GM12891 (cell line): Measurements from ENCODE around the gene RMND5A.

Experiments
- DNase-seq: peaks from one replicate; pipeline ENCODE4 v3.0.0; 2011; ENCODE audit warnings: low spot score; ENCODE audit not compliant: insufficient read length
- FAIRE-seq: peaks from 2 replicates; lab custom pipeline; 2011; peaks lifted over from hg19 to GRCh38; lab: Jason Lieb, UNC
- PAX5 ChIP-seq: IDR thresholded peaks from 2 replicates; pipeline ENCODE4 v1.6.1; 2011; ENCODE audit warnings: low read length, moderate library complexity, mild to moderate bottlenecking; ENCODE audit not compliant: insufficient read depth, severe bottlenecking
- POLR2A ChIP-seq: IDR thresholded peaks from 2 replicates; pipeline ENCODE4 v1.6.1; 2011; ENCODE audit warnings: low read depth, low read length, control low read depth
- POLR2AphosphoS5 ChIP-seq: IDR thresholded peaks from 2 replicates; pipeline ENCODE4 v1.6.1; 2011; ENCODE audit warnings: low read depth, low read length, control low read depth
- POU2F2 ChIP-seq: IDR thresholded peaks from 2 replicates; pipeline ENCODE4 v1.6.1; 2011; ENCODE audit warnings: low read depth, mild to moderate bottlenecking, control low read depth, low read length, moderate library complexity
- SPI1 ChIP-seq: IDR thresholded peaks from 2 replicates; pipeline ENCODE4 v1.6.1; 2011; ENCODE audit warnings: low read depth, low read length, control low read depth
- TAF1 ChIP-seq: IDR thresholded peaks from 2 replicates; pipeline ENCODE4 v1.6.1; 2011; ENCODE audit warnings: low read depth, low read length, control low read depth

RMND5A gene

DNA sequence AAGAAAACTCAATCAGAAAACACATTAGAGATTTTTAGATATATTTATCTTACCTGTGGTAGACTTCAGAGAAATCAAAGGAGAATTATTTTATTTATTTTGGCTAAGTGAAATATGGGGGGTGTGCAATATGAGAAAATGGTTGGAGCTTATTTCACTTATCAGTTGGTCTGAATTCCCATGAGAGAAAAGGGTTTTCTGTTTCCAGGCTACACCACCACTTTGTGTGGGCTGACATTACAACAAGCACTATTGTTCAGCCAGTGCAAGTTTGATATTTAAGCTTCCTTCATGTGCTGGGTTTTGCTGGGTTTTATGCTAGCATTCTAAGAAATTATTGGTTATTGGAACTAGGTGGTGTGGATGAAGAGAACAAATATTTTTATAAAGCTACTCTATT lies 33.5 kb downstream of the RMND5A start:
- FAIRE-seq = no peak
- TF ChIP-seq PAX5 = no peak
- TF ChIP-seq POLR2A = no peak
- no peak for TF ChIP-seq TAF1
- no peak for TF ChIP-seq POU2F2
- TF ChIP-seq SPI1 = no peak
- TF ChIP-seq POLR2AphosphoS5 = no peak
- no peak for DNase-seq

DNA sequence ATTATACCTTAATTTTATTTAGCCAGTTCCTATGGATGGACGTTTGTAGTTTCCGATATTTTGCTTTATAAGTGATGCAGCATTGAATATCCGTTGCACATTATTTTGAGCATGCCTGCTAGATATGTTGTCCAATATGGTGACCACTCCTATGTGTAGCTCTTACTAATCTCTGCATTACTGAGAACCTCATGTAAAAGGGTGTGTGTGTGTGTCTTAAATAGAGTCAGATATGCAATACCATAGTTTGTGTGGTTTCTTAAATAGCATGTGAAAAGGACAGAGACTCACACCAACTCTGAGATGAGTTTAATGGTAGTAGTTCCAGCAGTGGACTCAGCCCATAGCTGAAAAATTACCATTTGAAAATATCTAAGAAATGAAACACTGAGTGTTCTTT lies 38.3 kb downstream of the RMND5A start:
- no peak for TF ChIP-seq SPI1
- TF ChIP-seq TAF1 = no peak
- TF ChIP-seq POU2F2 = no peak
- TF ChIP-seq POLR2AphosphoS5 = no peak
- no peak for TF ChIP-seq POLR2A
- no peak for TF ChIP-seq PAX5
- FAIRE-seq (no peak), DNase-seq (no peak)

DNA sequence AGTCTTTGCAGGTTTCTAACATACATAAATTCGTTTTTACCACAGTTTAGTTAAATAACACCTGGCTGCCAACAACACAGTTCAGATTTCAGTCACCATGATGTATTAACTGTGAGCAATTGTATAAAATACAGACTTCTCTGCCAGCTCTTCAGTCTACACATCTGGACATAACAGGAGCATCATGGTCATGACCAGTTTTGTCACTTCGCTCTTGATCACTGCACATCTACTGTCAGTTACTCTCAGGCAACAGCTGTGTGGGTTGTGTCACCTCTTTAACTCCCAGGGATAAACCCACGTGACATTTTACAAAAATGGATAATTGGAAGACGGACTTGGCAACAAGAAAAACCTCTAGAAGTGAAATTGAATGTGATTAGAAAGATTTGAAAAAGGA lies 40.3 kb downstream of the RMND5A start:
- TF ChIP-seq POLR2A (no peak), POU2F2 (no peak), POLR2AphosphoS5 (no peak), SPI1 (no peak), PAX5 (no peak), TAF1 (no peak)
- DNase-seq = no peak
- no peak for FAIRE-seq

DNA sequence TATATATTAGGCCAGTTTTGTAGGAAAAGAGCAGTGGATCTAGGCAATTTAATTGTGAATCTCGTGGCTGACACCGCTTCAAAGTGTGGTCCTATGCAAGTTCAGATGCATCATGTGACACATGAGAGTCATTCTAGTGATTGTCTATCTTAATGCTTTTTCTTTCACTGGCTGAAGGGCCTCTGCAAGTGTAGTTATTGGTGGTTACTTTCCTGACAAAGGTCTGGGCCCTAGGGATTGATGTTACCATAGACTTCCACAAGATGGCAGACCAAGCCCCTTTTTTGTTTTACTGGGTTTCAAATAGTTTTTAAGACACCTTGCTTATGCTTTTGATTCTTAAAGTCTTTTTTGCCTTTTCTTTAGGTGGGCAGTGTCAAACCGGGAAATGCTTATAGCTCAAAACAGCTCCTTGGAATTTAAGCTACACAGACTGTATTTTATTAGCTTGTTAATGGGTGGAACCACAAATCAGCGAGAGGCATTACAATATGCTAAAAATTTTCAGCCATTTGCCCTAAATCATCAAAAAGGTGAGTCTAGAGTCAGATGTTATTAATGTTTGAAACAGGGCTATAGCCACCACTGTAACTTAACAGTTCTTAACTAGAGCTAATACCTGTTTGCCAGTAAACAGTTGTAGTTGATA lies 44.7 kb downstream of the RMND5A start:
- FAIRE-seq (peak; percentile 83), DNase-seq (peak; percentile 17)
- TF ChIP-seq TAF1 = no peak
- no peak for TF ChIP-seq POLR2AphosphoS5
- no peak for TF ChIP-seq PAX5

DNA sequence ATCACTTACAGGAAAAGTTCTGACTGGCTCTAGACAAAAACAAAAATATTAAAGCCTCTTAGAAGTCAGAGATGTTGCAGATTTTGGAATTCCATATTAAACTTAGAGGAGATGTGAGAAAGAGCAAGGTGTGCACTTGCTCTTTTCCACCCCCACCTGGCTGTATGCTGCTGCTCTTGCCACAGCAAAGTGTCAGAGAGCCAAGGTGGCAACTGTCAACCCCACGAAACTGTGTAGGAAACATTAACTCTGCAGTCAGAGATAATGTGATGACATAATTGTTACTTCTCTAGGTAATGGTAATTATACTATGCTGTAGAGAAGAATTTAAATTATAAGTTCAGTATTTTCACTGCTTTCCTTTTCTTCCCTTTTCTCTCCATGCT lies 45.2 kb downstream of the RMND5A start:
- DNase-seq (no peak), FAIRE-seq (no peak)
- TF ChIP-seq POLR2AphosphoS5 (no peak), SPI1 (no peak), TAF1 (no peak), POU2F2 (no peak), POLR2A (no peak), PAX5 (no peak)

DNA sequence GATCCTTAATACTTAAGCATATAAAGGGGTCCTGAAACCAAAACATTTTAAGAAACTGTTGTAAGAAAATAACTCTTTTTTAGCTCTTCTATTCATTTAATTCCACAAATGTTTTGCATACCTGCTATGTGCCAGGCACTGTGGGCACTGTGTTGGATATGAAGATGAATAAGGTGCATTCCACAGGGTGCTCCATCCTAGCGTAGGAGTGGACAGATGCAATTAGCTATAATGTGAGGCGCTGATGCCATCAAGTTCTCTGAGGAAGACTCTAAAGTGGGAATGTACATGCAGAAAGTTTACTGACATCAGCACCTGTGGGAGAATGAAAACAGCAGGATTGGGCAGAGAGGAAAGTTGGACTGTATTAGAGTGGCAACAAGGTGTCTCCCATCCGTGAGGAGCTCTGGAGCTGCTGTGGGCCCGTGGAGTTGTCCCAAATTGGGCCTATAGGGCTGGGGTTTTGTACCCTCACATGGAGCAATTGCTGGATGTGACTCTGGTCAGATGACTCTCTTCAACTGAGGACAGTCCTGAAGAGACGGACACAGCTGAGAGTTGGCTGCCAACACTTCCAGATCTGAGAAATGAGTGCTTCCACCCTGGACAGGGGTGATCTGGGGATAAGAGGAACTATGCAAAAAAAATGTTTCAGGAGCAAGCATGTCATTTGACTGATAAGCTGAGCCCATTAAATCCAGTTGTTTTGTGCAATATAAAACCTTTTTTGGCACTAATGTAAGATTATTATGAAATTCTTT lies 48.3 kb downstream of the RMND5A start:
- FAIRE-seq (no peak), DNase-seq (no peak)
- TF ChIP-seq TAF1 (no peak), SPI1 (no peak), POLR2AphosphoS5 (no peak), POU2F2 (no peak), PAX5 (no peak), POLR2A (no peak)

DNA sequence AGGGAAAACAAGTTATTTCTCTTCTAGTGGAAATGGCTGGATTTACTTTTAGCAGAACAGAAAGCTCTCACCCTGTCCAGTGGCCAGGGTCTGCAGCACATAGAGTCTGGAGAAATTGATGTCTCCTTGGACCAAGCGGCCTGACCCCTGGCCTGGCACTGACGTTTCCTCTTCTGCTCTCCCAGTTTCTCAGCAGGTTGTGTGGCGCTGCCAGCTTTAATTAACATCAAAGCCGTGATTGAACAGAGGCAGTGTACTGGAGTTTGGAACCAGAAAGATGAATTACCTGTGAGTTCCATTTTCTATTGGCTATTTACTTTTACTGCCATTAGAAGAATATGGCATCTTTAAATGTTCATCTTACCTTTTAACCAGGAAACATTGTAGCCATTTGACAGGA lies 49.7 kb downstream of the RMND5A start:
- DNase-seq (no peak), FAIRE-seq (no peak)
- TF ChIP-seq POLR2AphosphoS5 = no peak
- TF ChIP-seq PAX5 = no peak
- TF ChIP-seq POU2F2 = no peak

DNA sequence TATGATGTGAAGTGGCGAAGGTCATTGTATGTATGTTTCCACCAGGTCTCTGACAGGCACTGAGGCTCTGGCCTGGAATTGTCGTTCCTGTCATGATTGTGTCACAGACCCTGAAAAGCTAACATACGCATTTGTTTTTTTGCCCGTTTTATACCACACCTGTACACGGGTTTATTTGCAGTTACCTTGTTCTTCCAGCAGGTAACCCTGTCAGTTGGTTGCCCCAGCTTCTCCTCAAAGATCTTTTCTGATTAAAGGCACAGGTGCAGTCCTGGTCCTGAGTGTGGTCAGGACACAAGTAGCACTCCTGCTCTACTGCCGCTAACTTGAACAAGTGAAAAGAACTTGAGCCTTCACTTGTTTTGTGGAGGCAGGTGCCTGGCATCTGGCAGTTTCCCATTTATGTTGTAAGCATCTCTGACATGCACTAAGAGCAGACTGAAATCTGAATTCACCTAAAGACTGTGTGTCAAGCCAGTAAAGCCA lies 50.8 kb downstream of the RMND5A start:
- no peak for FAIRE-seq
- DNase-seq = no peak
- TF ChIP-seq POLR2AphosphoS5 (no peak), POLR2A (no peak), POU2F2 (no peak), SPI1 (no peak), TAF1 (no peak), PAX5 (no peak)

DNA sequence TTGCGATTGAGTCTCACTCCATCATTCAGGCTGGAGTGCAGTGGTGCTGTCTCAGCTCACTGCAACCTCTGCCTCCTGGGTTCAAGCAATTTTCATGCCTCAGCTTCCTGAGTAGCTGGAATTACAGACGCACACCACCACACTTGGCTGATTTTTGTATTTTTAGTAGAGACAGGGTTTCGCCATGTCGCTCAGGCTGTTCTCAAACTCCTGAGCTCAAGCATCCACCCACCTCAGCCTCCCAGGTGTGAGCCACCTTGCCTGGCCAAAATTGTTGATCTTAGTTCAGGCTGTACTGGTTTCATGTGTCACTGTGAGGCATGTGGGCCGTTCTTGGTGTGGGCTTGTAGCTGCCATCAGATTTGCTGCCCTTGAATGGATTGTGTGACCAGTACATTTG lies 52.5 kb downstream of the RMND5A start:
- TF ChIP-seq PAX5 = no peak
- TF ChIP-seq POLR2AphosphoS5 = no peak
- no peak for TF ChIP-seq SPI1
- TF ChIP-seq TAF1 = no peak
- TF ChIP-seq POLR2A = no peak
- TF ChIP-seq POU2F2 = no peak
- FAIRE-seq (no peak), DNase-seq (no peak)

DNA sequence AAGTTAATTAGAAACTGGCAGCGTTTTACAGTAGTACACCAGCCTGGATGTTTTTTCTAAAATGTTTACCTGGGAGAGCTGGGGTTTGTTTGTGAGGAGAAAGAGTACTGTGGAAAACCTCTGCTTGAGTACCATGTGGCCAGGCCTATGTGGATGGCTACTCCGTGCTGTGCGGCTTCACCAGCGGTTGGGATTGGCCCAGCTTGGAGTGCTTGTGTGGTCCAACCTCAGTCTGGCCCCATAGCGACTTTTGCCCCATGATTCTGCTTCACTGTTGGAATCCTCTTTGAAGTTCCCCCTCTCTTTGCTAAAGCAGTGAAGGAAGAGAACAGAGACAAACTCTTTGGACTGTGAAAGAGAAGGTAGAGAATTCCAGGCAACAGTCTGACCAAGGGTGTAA lies 54.8 kb downstream of the RMND5A start:
- TF ChIP-seq POU2F2 = no peak
- no peak for TF ChIP-seq POLR2A
- no peak for TF ChIP-seq POLR2AphosphoS5
- FAIRE-seq (no peak), DNase-seq (no peak)
